Fibroblast of villous mesenchyme (primary cell): ENCODE data around the gene SLC7A6. TPM values are rescaled to one million over a fixed set of nuclear protein-coding genes. Genes with fewer than 3 reads are reported as not detected.

ENCODE experiments used
- DNase-seq: peaks from one replicate; pipeline ENCODE4 v3.0.0-alpha.2; 2010; ENCODE audit warnings: low read depth
- H3K4me3 ChIP-seq: 2 replicates; pipeline ENCODE4 v1.5.1; 2011; ENCODE audit warnings: low read depth, mild to moderate bottlenecking, low read length
- CTCF ChIP-seq: IDR thresholded peaks from 2 replicates; pipeline ENCODE4 v1.5.1; 2012; ENCODE audit warnings: low read depth, mild to moderate bottlenecking, low read length; ENCODE audit not compliant: insufficient read depth
- total RNA-seq: library from RNA; depleted of rRNA; stranded (reverse); fragments of >200 nt; gene quantifications from 2 replicates; pipeline ENCODE4 v1.2.3, GENCODE V29; 2012

The SLC7A6 gene
- 24.8 and 49.7 TPM in 2 replicates for total RNA-seq

- peak; percentile 75 for DNase-seq
- TF ChIP-seq CTCF = peak; percentile 64
- H3K4me3 ChIP-seq = peak within 1 kb of the TSS; percentile 93
Measured at GRCh38 chr16:68264128-68265077, at the start of gene SLC7A6. TSS of gene SLC7A6 (plus strand) at chr16:68264526. CDS start at chr16:68274727, 10,201 bp downstream.

- no peak for TF ChIP-seq CTCF
- H3K4me3 ChIP-seq = no peak overlapping the region
- no peak for DNase-seq
Measured at GRCh38 chr16:68214726-68215125, 49.6 kb upstream of the SLC7A6 start.

- TF ChIP-seq CTCF = no peak
- H3K4me3 ChIP-seq = no peak overlapping the region
- no peak for DNase-seq
Measured at GRCh38 chr16:68215302-68215701, 49.0 kb upstream of the SLC7A6 start.

- H3K4me3 ChIP-seq = no peak overlapping the region
- no peak for TF ChIP-seq CTCF
- DNase-seq = no peak
Measured at GRCh38 chr16:68216240-68216639, 48.1 kb upstream of the SLC7A6 start.

- no peak overlapping the region for H3K4me3 ChIP-seq
- no peak for TF ChIP-seq CTCF
Measured at GRCh38 chr16:68217506-68217905, 46.8 kb upstream of the SLC7A6 start.

GRCh38 chr16:68219725-68220351 is 44.5 kb upstream of the SLC7A6 start:
- no peak for TF ChIP-seq CTCF
- no peak for DNase-seq
- no peak overlapping the region for H3K4me3 ChIP-seq

More at GRCh38 chr16:68217506-68217905, 46.8 kb upstream of the SLC7A6 start:
- DNase-seq = no peak
